PC-9 (cell line): ENCODE results near the gene ZMYND11. TPM values are rescaled to one million over a fixed set of nuclear protein-coding genes. Genes with fewer than 3 reads are reported as not detected.

Source experiments
- Bru-seq: library from RNA; stranded (reverse); fragments of 400-500 nt; gene quantifications from one replicate; lab custom pipeline; 2021; lab: Mats Ljungman, UMichigan
- BruChase-seq, 2 experiments: library from RNA; stranded (reverse); fragments of 400-500 nt; gene quantifications; one replicate each; lab custom pipeline; 2021; lab: Mats Ljungman, UMichigan
- BruUV-seq: library from RNA; stranded (reverse); fragments of 400-500 nt; replicated peaks from 2 replicates; lab custom pipeline; 2021; lab: Mats Ljungman, UMichigan
- CTCF ChIA-PET: fragments of 300-600 bp; sonication (Branson Sonifier 250); formaldehyde crosslinking; loops from one replicate; lab custom pipeline; 2022; ENCODE audit warnings: antibody characterized with exemption; lab: Charles Lee
- POLR2A ChIA-PET: fragments of 300-600 bp; sonication (Branson Sonifier 250); formaldehyde crosslinking; loops from one replicate; lab custom pipeline; 2022; ENCODE audit warnings: antibody characterized with exemption; ENCODE audit not compliant: unreplicated experiment; lab: Charles Lee
- DNase-seq, 2 experiments: peaks; one replicate each; pipeline versions ENCODE4 v3.0.0 to v3.0.0-alpha.2; 2015 to 2022; ENCODE audit warnings: mixed read lengths in 1 of 2
- H2AFZ ChIP-seq: fragments of 200-600 bp; sonication (generic); 2 replicates; pipeline ENCODE4 v1.8.1; 2017; ENCODE audit warnings: antibody characterized with exemption
- H3F3A ChIP-seq: fragments of 200-600 bp; sonication (generic); 2 replicates; pipeline ENCODE4 v1.8.1; 2017; ENCODE audit warnings: antibody characterized with exemption, mild to moderate bottlenecking, low read depth; ENCODE audit not compliant: insufficient read depth
- H3K27ac ChIP-seq: fragments of 200-600 bp; sonication (generic); 2 replicates; pipeline ENCODE4 v1.6.1; 2016; ENCODE audit warnings: mixed run types
- H3K27me3 ChIP-seq: fragments of 200-600 bp; sonication (generic); 2 replicates; pipeline ENCODE4 v1.6.1; 2016; ENCODE audit warnings: low read depth, mixed run types; ENCODE audit not compliant: insufficient read depth
- H3K36me3 ChIP-seq: fragments of 200-600 bp; sonication (generic); 2 replicates; pipeline ENCODE4 v1.6.1; 2016; ENCODE audit warnings: low read depth, mixed run types
- H3K4me1 ChIP-seq: fragments of 200-600 bp; sonication (generic); replicated peaks from 2 replicates; pipeline ENCODE4 v1.6.1; 2016; ENCODE audit warnings: mixed run types; ENCODE audit not compliant: insufficient read depth
- H3K4me2 ChIP-seq: fragments of 200-600 bp; sonication (generic); 2 replicates; pipeline ENCODE4 v1.6.1; 2017; ENCODE audit warnings: mixed run types
- H3K4me3 ChIP-seq: fragments of 200-600 bp; sonication (generic); 2 replicates; pipeline ENCODE4 v1.6.1; 2016; ENCODE audit warnings: mixed run types
- H3K79me2 ChIP-seq: fragments of 200-600 bp; sonication (generic); 2 replicates; pipeline ENCODE4 v1.6.1; 2017; ENCODE audit warnings: low read depth, mixed run types
- H3K9me2 ChIP-seq: fragments of 200-600 bp; sonication (generic); 2 replicates; pipeline ENCODE4 v1.8.1; 2017; ENCODE audit warnings: mild to moderate bottlenecking; ENCODE audit not compliant: insufficient read depth
- H3K9me3 ChIP-seq: fragments of 200-600 bp; sonication (generic); 2 replicates; pipeline ENCODE4 v1.8.1; 2016; ENCODE audit warnings: low read depth; ENCODE audit not compliant: insufficient read depth
- H4K20me1 ChIP-seq: fragments of 200-600 bp; sonication (generic); 2 replicates; pipeline ENCODE4 v1.8.1; 2017; ENCODE audit not compliant: insufficient read depth
- EZH2 ChIP-seq: fragments of 200-600 bp; sonication (generic); IDR thresholded peaks from 2 replicates; pipeline ENCODE4 v1.8.0; 2017; ENCODE audit warnings: antibody characterized with exemption, low read depth
- intact Hi-C: fragments of 100-400 bp; cut with micrococcal nuclease; formaldehyde crosslinking; loops from one replicate; pipeline ENCODE4 v1.10.0; 2022; ENCODE audit not compliant: unreplicated experiment
- long read RNA-seq: library from polyadenylated mRNA; stranded (forward); transcript quantifications from one replicate; pipeline ENCODE4 v2.0.0, GENCODE V29; 2022
- total RNA-seq: library from RNA; stranded (reverse); gene quantifications from 2 replicates; pipeline ENCODE4 v1.2.3, GENCODE V29; 2021
- TF ChIP-seq, protein P1 (sequence below): fragments of 200-600 bp; sonication (generic); conservative IDR thresholded peaks from 2 replicates; pipeline ENCODE4 v1.6.1; 2017; ENCODE audit warnings: mixed run types, antibody characterized with exemption, mild to moderate bottlenecking, moderate library complexity

ZMYND11 gene
- total RNA-seq = 51.7 and 54.0 TPM in 2 replicates
- Bru-seq, nascent RNA = percentile 79 among the genes with signal in this experiment
- BruChase-seq, experiment 1, labeled RNA remaining after a 2-hour chase = percentile 80 among the genes with signal in this experiment
- BruChase-seq, experiment 2, labeled RNA remaining after a 6-hour chase = percentile 77 among the genes with signal in this experiment
- long read RNA-seq, full-length matches to known transcripts = 17 of 64 reads
- long read RNA-seq, partial matches to known transcripts = 8 of 64 reads
- long read RNA-seq, other reads (novel, unspliced or antisense) = 39 of 64 reads

DNA sequence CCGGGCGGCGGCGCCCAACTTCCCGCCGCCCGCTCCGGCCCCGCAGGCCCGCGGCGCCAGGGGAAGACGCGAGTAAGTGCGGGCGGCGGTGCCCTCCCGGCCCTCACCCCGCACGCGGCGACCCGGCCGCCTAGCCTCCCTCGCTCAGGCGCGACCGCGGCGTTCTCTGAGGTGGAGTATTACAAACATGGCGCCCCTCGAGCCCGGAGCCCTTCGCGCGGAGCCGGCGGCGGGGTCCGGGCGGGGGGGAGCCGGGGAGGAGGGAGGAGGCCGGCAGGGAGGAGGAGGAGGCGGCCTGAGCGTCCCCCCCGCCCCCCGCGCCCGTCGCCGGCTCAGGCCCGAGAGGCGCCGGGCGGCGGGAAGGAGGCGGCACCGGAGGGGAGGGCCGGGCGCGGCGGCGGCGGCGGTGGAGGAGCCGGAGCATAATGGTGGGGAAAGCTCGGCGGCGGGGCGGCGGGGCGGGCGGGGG is at the start of gene ZMYND11:
ZMYND11 (plus strand) TSS at position 324 of the 469 bp plus-strand sequence. CDS start 44,558 bp downstream, outside the sequence.
- no TSS peak for BruUV-seq
- H3K9me2 ChIP-seq = no peaks in the 10 kb centered on the region
- H3K4me3 ChIP-seq = peak within 1 kb of the TSS; percentile 77
- no peak for TF ChIP-seq EZH2
- intact Hi-C loops = no loop called here
- H3K27ac ChIP-seq = peak within 1 kb of the TSS; percentile 37; the same call in 1 of the 2 replicates
- H3K27me3 ChIP-seq = no peaks in the 10 kb centered on the region
- H3K4me1 ChIP-seq = peaks cover 28% of the 10 kb centered on the region
- DNase-seq = peak in 1 of 2 experiments; percentile 57
- ChIA-PET POLR2A (no interaction called here), CTCF (interaction anchor here (0.8 kb wide), 1 partner anchor 11 kb away, joined by 7 read pairs; no protein-coding TSS in a partner anchor)
- H2AFZ ChIP-seq = peak within 1 kb of the TSS; percentile 90
- no peaks in the 10 kb centered on the region for H3K36me3 ChIP-seq
- peaks cover 9% of the 10 kb centered on the region for H4K20me1 ChIP-seq
- H3K4me2 ChIP-seq = peak within 1 kb of the TSS; percentile 97
- no peaks in the 10 kb centered on the region for H3K9me3 ChIP-seq
- peaks cover 42% of the 10 kb centered on the region for H3K79me2 ChIP-seq
- peaks cover 4% of the 10 kb centered on the region; the same call in 1 of the 2 replicates for H3F3A ChIP-seq

DNA sequence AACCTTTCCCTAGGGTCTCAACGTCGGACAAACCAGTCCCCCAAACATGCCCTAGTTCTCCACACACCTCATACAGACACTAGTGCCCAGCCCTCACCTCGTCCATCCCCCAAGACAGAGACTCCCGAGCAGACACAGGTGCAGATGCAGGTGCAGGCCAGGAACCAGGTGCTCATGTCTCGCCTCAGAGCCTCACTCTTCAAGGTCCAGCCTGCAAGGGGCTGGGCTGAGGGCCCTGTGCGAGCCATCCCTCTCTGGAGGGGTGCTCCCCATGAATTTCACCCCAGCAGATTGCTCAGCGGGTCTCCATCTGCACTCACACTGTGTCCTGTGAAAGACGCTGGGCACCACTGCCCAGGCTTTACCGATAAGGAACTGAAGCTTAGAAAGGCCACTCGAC is 49.2 kb upstream of the ZMYND11 start:
- Histone ChIP-seq H3K4me1 (no peaks in the 10 kb centered on the region), H2AFZ (no peak overlapping the region), H4K20me1 (no peaks in the 10 kb centered on the region), H3K36me3 (no peaks in the 10 kb centered on the region), H3K9me3 (no peaks in the 10 kb centered on the region), H3K27me3 (no peaks in the 10 kb centered on the region), H3K4me2 (no peak overlapping the region), H3K79me2 (no peaks in the 10 kb centered on the region), H3F3A (no peaks in the 10 kb centered on the region), H3K4me3 (no peak overlapping the region), H3K9me2 (no peaks in the 10 kb centered on the region), H3K27ac (no peak overlapping the region)
- no peak for DNase-seq
- CTCF ChIA-PET = no interaction called here
- BruUV-seq = no TSS peak
- intact Hi-C loops = no loop called here
- TF ChIP-seq, protein P1, sequence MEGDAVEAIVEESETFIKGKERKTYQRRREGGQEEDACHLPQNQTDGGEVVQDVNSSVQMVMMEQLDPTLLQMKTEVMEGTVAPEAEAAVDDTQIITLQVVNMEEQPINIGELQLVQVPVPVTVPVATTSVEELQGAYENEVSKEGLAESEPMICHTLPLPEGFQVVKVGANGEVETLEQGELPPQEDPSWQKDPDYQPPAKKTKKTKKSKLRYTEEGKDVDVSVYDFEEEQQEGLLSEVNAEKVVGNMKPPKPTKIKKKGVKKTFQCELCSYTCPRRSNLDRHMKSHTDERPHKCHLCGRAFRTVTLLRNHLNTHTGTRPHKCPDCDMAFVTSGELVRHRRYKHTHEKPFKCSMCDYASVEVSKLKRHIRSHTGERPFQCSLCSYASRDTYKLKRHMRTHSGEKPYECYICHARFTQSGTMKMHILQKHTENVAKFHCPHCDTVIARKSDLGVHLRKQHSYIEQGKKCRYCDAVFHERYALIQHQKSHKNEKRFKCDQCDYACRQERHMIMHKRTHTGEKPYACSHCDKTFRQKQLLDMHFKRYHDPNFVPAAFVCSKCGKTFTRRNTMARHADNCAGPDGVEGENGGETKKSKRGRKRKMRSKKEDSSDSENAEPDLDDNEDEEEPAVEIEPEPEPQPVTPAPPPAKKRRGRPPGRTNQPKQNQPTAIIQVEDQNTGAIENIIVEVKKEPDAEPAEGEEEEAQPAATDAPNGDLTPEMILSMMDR = no peak
- no peak for TF ChIP-seq EZH2
- POLR2A ChIA-PET = no interaction called here

DNA sequence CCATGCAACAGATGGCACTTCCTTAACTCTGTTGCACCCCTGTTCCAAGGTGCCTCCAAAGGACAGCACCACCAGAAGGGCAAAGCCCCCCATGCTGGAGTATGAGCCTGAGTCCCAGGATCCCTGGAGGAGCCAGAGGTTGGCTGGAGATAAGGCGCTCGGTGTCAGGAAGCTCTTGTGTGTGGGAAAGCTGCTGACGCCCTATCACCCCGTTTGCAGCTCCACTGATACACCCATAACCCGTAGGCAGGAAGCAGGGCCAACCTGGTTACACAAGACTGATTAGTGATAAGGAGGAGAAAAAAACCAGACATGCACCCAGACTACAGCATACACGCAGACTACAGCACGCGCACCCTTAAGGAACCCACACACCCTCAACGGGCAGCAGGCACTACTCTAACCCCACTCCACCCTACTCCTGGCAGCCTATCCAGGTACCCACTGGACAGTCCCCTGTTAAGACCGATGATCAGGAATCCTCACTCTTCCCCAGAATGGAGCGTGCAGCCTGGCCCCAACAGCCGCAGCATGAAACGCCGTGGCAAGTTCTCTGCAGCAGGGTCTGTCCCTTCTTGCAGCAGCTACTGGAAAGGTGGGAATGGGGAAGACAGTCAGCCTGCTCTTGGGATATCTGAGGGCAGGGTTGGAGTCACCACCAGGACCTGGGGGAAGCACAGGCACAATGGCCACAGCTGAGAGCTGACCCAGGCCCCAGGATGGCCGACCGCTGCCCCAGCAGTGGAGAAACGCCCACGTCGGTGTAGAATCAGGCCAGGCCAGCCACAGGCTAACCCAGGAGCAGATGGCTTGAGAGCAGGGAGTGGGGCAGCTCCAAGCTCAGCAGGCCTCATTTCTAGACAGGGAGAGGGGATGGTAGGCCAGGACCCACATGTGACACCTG is 47.8 kb upstream of the ZMYND11 start:
- POLR2A ChIA-PET = no interaction called here
- Histone ChIP-seq H3K9me3 (no peaks in the 10 kb centered on the region), H3K36me3 (no peaks in the 10 kb centered on the region), H3K27ac (no peak overlapping the region), H3F3A (peaks cover under 1% of the 10 kb centered on the region; the same call in 1 of the 2 replicates), H3K27me3 (no peaks in the 10 kb centered on the region), H4K20me1 (no peaks in the 10 kb centered on the region), H2AFZ (no peak overlapping the region), H3K4me3 (no peak overlapping the region), H3K79me2 (no peaks in the 10 kb centered on the region), H3K4me1 (peaks cover 8% of the 10 kb centered on the region), H3K9me2 (no peaks in the 10 kb centered on the region), H3K4me2 (no peak overlapping the region)
- DNase-seq = no peak
- no TSS peak for BruUV-seq
- CTCF ChIA-PET = no interaction called here
- TF ChIP-seq, protein P1 = no peak
- no peak for TF ChIP-seq EZH2
- intact Hi-C loops = no loop called here
